ENCODE measurements around the gene DCLK2.

Gene DCLK2

GRCh38 chr4:150119492-150119891 is 41.2 kb downstream of the DCLK2 start:
- H4K20me1 ChIP-seq (ENCODE audit: low read depth, low read length), result no peaks in the 10 kb centered on the region
- H3K9ac ChIP-seq (ENCODE audit: low read length), result no peak overlapping the region
- H3F3A ChIP-seq (ENCODE audit: insufficient read depth), result no peaks in the 10 kb centered on the region
- no peak overlapping the region for H3K27ac ChIP-seq (ENCODE audit: low read depth, low read length)
- TF ChIP-seq EZH2phosphoT487 (conservative IDR thresholded peaks at IDR 0.05; ENCODE audit: low read length), result no peak
- TF ChIP-seq, protein P1, sequence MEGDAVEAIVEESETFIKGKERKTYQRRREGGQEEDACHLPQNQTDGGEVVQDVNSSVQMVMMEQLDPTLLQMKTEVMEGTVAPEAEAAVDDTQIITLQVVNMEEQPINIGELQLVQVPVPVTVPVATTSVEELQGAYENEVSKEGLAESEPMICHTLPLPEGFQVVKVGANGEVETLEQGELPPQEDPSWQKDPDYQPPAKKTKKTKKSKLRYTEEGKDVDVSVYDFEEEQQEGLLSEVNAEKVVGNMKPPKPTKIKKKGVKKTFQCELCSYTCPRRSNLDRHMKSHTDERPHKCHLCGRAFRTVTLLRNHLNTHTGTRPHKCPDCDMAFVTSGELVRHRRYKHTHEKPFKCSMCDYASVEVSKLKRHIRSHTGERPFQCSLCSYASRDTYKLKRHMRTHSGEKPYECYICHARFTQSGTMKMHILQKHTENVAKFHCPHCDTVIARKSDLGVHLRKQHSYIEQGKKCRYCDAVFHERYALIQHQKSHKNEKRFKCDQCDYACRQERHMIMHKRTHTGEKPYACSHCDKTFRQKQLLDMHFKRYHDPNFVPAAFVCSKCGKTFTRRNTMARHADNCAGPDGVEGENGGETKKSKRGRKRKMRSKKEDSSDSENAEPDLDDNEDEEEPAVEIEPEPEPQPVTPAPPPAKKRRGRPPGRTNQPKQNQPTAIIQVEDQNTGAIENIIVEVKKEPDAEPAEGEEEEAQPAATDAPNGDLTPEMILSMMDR (IDR thresholded peaks at IDR 0.05; ENCODE audit: insufficient read depth, low read length, poor library complexity, severe bottlenecking), result no peak
- no peak overlapping the region for H3K4me2 ChIP-seq (ENCODE audit: low read depth, low read length, poor library complexity, severe bottlenecking)
- H3K36me3 ChIP-seq (ENCODE audit: low read length), result no peaks in the 10 kb centered on the region
- no peaks in the 10 kb centered on the region for H3K9me2 ChIP-seq (replicated peaks; ENCODE audit: insufficient read depth, low read length)
- no peaks in the 10 kb centered on the region for H3K27me3 ChIP-seq (ENCODE audit: low read length)
- no peaks in the 10 kb centered on the region for H3K79me2 ChIP-seq (ENCODE audit: insufficient read depth, low read length)
- no peak overlapping the region for H2AFZ ChIP-seq (ENCODE audit: low read depth, low read length, severe bottlenecking)
- H3K9me3 ChIP-seq (ENCODE audit: insufficient read depth, low read length), result no peaks in the 10 kb centered on the region
- no peak overlapping the region for H3K4me3 ChIP-seq (ENCODE audit: insufficient read depth, low read length, poor library complexity, severe bottlenecking)

DNA sequence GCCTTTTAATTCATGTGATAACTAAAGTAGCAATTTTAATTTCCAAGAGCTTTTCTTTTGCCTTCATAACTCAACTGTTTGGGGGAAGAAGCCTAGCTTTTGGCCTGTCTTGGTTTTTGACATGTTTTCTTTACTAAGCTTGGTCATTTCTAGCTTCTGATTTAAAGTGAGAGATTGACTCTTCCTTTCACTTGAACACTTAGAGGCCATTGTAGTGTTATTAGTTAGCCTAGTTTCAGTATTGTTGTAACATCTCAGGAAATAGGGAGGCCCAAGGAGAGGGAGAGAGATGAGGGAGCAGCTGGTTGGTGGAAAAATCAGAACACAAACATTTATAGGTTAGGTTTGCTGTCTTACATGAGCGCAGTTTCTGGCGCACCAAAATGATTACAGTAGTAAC is 44.8 kb downstream of the DCLK2 start:
- no peaks in the 10 kb centered on the region for H3K36me3 ChIP-seq (ENCODE audit: low read length)
- H3K27me3 ChIP-seq (ENCODE audit: low read length), result no peaks in the 10 kb centered on the region
- no peaks in the 10 kb centered on the region for H3K79me2 ChIP-seq (ENCODE audit: insufficient read depth, low read length)
- no peak overlapping the region for H3K4me2 ChIP-seq (ENCODE audit: low read depth, low read length, poor library complexity, severe bottlenecking)
- H3K9ac ChIP-seq (ENCODE audit: low read length), result no peak overlapping the region
- no peak for TF ChIP-seq EZH2phosphoT487 (conservative IDR thresholded peaks at IDR 0.05; ENCODE audit: low read length)
- TF ChIP-seq, protein P1 (IDR thresholded peaks at IDR 0.05; ENCODE audit: insufficient read depth, low read length, poor library complexity, severe bottlenecking), result no peak
- no peaks in the 10 kb centered on the region for H3K9me2 ChIP-seq (replicated peaks; ENCODE audit: insufficient read depth, low read length)
- H2AFZ ChIP-seq (ENCODE audit: low read depth, low read length, severe bottlenecking), result no peak overlapping the region
- no peak overlapping the region for H3K4me3 ChIP-seq (ENCODE audit: insufficient read depth, low read length, poor library complexity, severe bottlenecking)
- H3K27ac ChIP-seq (ENCODE audit: low read depth, low read length), result no peak overlapping the region
- no peaks in the 10 kb centered on the region for H4K20me1 ChIP-seq (ENCODE audit: low read depth, low read length)
- no peaks in the 10 kb centered on the region for H3K9me3 ChIP-seq (ENCODE audit: insufficient read depth, low read length)
- no peaks in the 10 kb centered on the region for H3F3A ChIP-seq (ENCODE audit: insufficient read depth)

- Histone ChIP-seq H3K9me2 (replicated peaks; ENCODE audit: insufficient read depth, low read length) (no peaks in the 10 kb centered on the region), H3K9me3 (ENCODE audit: insufficient read depth, low read length) (no peaks in the 10 kb centered on the region), H3K36me3 (ENCODE audit: low read length) (no peaks in the 10 kb centered on the region), H3K4me3 (ENCODE audit: insufficient read depth, low read length, poor library complexity, severe bottlenecking) (no peak overlapping the region), H3K79me2 (ENCODE audit: insufficient read depth, low read length) (no peaks in the 10 kb centered on the region), H4K20me1 (ENCODE audit: low read depth, low read length) (no peaks in the 10 kb centered on the region), H3K27me3 (ENCODE audit: low read length) (no peaks in the 10 kb centered on the region), H3F3A (ENCODE audit: insufficient read depth) (no peaks in the 10 kb centered on the region), H3K9ac (ENCODE audit: low read length) (no peak overlapping the region), H2AFZ (ENCODE audit: low read depth, low read length, severe bottlenecking) (no peak overlapping the region), H3K4me2 (ENCODE audit: low read depth, low read length, poor library complexity, severe bottlenecking) (no peak overlapping the region), H3K27ac (ENCODE audit: low read depth, low read length) (no peak overlapping the region)
- no peak for TF ChIP-seq EZH2phosphoT487 (conservative IDR thresholded peaks at IDR 0.05; ENCODE audit: low read length)
- TF ChIP-seq, protein P1 (IDR thresholded peaks at IDR 0.05; ENCODE audit: insufficient read depth, low read length, poor library complexity, severe bottlenecking), result no peak
Measured at GRCh38 chr4:150123796-150124677, 45.8 kb downstream of the DCLK2 start.

Measured in SU-DHL-6 (cell line).